ENCODE data around the gene SRP68. TPM values are rescaled to one million over a fixed set of nuclear protein-coding genes. Genes with fewer than 3 reads are reported as not detected.

The SRP68 gene
- total and polyA plus RNA-seq, 4 experiments from 2014 or later: 59.1 to 92.4 (median 85.7) TPM

- DNase-seq: no peak
- no peak overlapping the region for H3K27ac Mint-ChIP-seq
- peaks cover 7 to 14% (median 9%) of the 10 kb centered on the region in 4 donors for H3K4me1 Mint-ChIP-seq
- CTCF ChIA-PET (ENCODE audit: partially characterized antibody): interaction anchor here (1.3 kb wide), 1 partner anchor 11 kb away, joined by 5 read pairs; no protein-coding TSS in a partner anchor
- no peaks in the 10 kb centered on the region for H3K27me3 ChIP-seq (ENCODE audit: insufficient read depth, low read length)
- H3K4me3 Mint-ChIP-seq: no peak overlapping the region
- no peak overlapping the region for H3K4me3 ChIP-seq (ENCODE audit: low read length in 2 of 2)
- H3K36me3 Mint-ChIP-seq: no peaks in the 10 kb centered on the region
- H3K27me3 Mint-ChIP-seq: no peaks in the 10 kb centered on the region
- POLR2A ChIA-PET (ENCODE audit: partially characterized antibody): no interaction called here
- no peaks in the 10 kb centered on the region for H3K9me3 ChIP-seq (ENCODE audit: control insufficient read depth in 1 of 2, low read length in 2 of 2)
- intact Hi-C loops (cut with micrococcal nuclease): no loop called here
- H3K4me1 ChIP-seq (ENCODE audit: insufficient read depth, low read length): peaks cover 12% of the 10 kb centered on the region
- H3K27ac ChIP-seq (ENCODE audit: low read depth, low read length): no peak overlapping the region
- H3K36me3 ChIP-seq (ENCODE audit: insufficient read depth, low read length): no peaks in the 10 kb centered on the region
- H3K9me3 Mint-ChIP-seq: no peaks in the 10 kb centered on the region
These were observed 47.0 kb downstream of the SRP68 start for GRCh38 chr17:76025294-76025693.

- H3K4me3 Mint-ChIP-seq: no peak overlapping the region
- Histone ChIP-seq H3K36me3 (ENCODE audit: insufficient read depth, low read length) (no peaks in the 10 kb centered on the region), H3K27me3 (ENCODE audit: insufficient read depth, low read length) (no peaks in the 10 kb centered on the region), H3K4me3 (ENCODE audit: low read length in 2 of 2) (no peak overlapping the region), H3K4me1 (ENCODE audit: insufficient read depth, low read length) (peaks cover 3% of the 10 kb centered on the region), H3K9me3 (ENCODE audit: control insufficient read depth in 1 of 2, low read length in 2 of 2) (no peaks in the 10 kb centered on the region), H3K27ac (ENCODE audit: low read depth, low read length) (no peak overlapping the region)
- H3K4me1 Mint-ChIP-seq: peaks cover under 1 to 6% (median 3%) of the 10 kb centered on the region in 4 donors
- H3K9me3 Mint-ChIP-seq: no peaks in the 10 kb centered on the region
- intact Hi-C loops (cut with micrococcal nuclease): no loop called here
- ChIA-PET POLR2A (ENCODE audit: partially characterized antibody) (no interaction called here), CTCF (ENCODE audit: partially characterized antibody) (interaction anchor here (2.4 kb wide), 1 partner anchor 10 kb away, joined by 12 read pairs; no protein-coding TSS in a partner anchor)
- no peaks in the 10 kb centered on the region for H3K27me3 Mint-ChIP-seq
- no peak for DNase-seq
- H3K27ac Mint-ChIP-seq: no peak overlapping the region
- H3K36me3 Mint-ChIP-seq: no peaks in the 10 kb centered on the region
These were observed 48.0 kb downstream of the SRP68 start for GRCh38 chr17:76024353-76024752.

GRCh38 chr17:76023900-76024237 is 48.4 kb downstream of the SRP68 start:
- Mint-ChIP-seq H3K4me1 (peaks cover 0 to 1% (median 0%) of the 10 kb centered on the region in 4 donors), H3K4me3 (no peak overlapping the region), H3K9me3 (no peaks in the 10 kb centered on the region), H3K27me3 (no peaks in the 10 kb centered on the region), H3K27ac (no peak overlapping the region), H3K36me3 (no peaks in the 10 kb centered on the region)
- intact Hi-C loops (cut with micrococcal nuclease): no loop called here
- H3K9me3 ChIP-seq (ENCODE audit: control insufficient read depth in 1 of 2, low read length in 2 of 2): no peaks in the 10 kb centered on the region
- no peak for DNase-seq
- H3K27me3 ChIP-seq (ENCODE audit: insufficient read depth, low read length): no peaks in the 10 kb centered on the region
- ChIA-PET CTCF (ENCODE audit: partially characterized antibody) (interaction anchor here (2.4 kb wide), 1 partner anchor 9 kb away, joined by 12 read pairs; no protein-coding TSS in a partner anchor), POLR2A (ENCODE audit: partially characterized antibody) (no interaction called here)
- H3K27ac ChIP-seq (ENCODE audit: low read depth, low read length): no peak overlapping the region
- H3K4me1 ChIP-seq (ENCODE audit: insufficient read depth, low read length): no peaks in the 10 kb centered on the region
- no peak overlapping the region for H3K4me3 ChIP-seq (ENCODE audit: low read length in 2 of 2)
- no peaks in the 10 kb centered on the region for H3K36me3 ChIP-seq (ENCODE audit: insufficient read depth, low read length)

- H3K27me3 ChIP-seq (ENCODE audit: insufficient read depth, low read length): no peaks in the 10 kb centered on the region
- POLR2A ChIA-PET (ENCODE audit: partially characterized antibody): no interaction called here
- no peaks in the 10 kb centered on the region for H3K27me3 Mint-ChIP-seq
- intact Hi-C loops (cut with micrococcal nuclease): no loop called here
- no peaks in the 10 kb centered on the region for H3K36me3 ChIP-seq (ENCODE audit: insufficient read depth, low read length)
- no peaks in the 10 kb centered on the region for H3K9me3 ChIP-seq (ENCODE audit: control insufficient read depth in 1 of 2, low read length in 2 of 2)
- no peak overlapping the region for H3K27ac Mint-ChIP-seq
- H3K9me3 Mint-ChIP-seq: no peaks in the 10 kb centered on the region
- H3K27ac ChIP-seq (ENCODE audit: low read depth, low read length): no peak overlapping the region
- H3K4me3 Mint-ChIP-seq: peak overlapping the region in 1 of 8 donors; percentile 58
- no peaks in the 10 kb centered on the region for H3K4me1 Mint-ChIP-seq
- H3K4me3 ChIP-seq (ENCODE audit: low read length in 2 of 2): no peak overlapping the region
- no peaks in the 10 kb centered on the region for H3K36me3 Mint-ChIP-seq
- no peaks in the 10 kb centered on the region for H3K4me1 ChIP-seq (ENCODE audit: insufficient read depth, low read length)
- CTCF ChIA-PET (ENCODE audit: partially characterized antibody): interaction anchor here (2.4 kb wide), 1 partner anchor 9 kb away, joined by 12 read pairs; no protein-coding TSS in a partner anchor
- no peak for DNase-seq
These were observed 49.1 kb downstream of the SRP68 start for GRCh38 chr17:76022973-76023899.

GRCh38 chr17:76022285-76022684 is 50.0 kb downstream of the SRP68 start:
- no peaks in the 10 kb centered on the region for H3K4me1 Mint-ChIP-seq
- Histone ChIP-seq H3K36me3 (ENCODE audit: insufficient read depth, low read length) (no peaks in the 10 kb centered on the region), H3K27me3 (ENCODE audit: insufficient read depth, low read length) (no peaks in the 10 kb centered on the region), H3K4me1 (ENCODE audit: insufficient read depth, low read length) (no peaks in the 10 kb centered on the region), H3K27ac (ENCODE audit: low read depth, low read length) (no peak overlapping the region), H3K4me3 (ENCODE audit: low read length in 2 of 2) (no peak overlapping the region), H3K9me3 (ENCODE audit: control insufficient read depth in 1 of 2, low read length in 2 of 2) (no peaks in the 10 kb centered on the region)
- no peaks in the 10 kb centered on the region for H3K36me3 Mint-ChIP-seq
- no peak overlapping the region for H3K27ac Mint-ChIP-seq
- intact Hi-C loops (cut with micrococcal nuclease): no loop called here
- no peak for DNase-seq
- H3K9me3 Mint-ChIP-seq: no peaks in the 10 kb centered on the region
- H3K27me3 Mint-ChIP-seq: no peaks in the 10 kb centered on the region
- H3K4me3 Mint-ChIP-seq: no peak overlapping the region
- ChIA-PET POLR2A (ENCODE audit: partially characterized antibody) (no interaction called here), CTCF (ENCODE audit: partially characterized antibody) (interaction anchor here (2.4 kb wide), 1 partner anchor 8 kb away, joined by 12 read pairs; no protein-coding TSS in a partner anchor)

- intact Hi-C loops (cut with micrococcal nuclease): no loop called here
- H3K9me3 ChIP-seq (ENCODE audit: control insufficient read depth in 1 of 2, low read length in 2 of 2): no peaks in the 10 kb centered on the region
- no peaks in the 10 kb centered on the region for H3K36me3 Mint-ChIP-seq
- H3K27me3 ChIP-seq (ENCODE audit: insufficient read depth, low read length): no peaks in the 10 kb centered on the region
- POLR2A ChIA-PET (ENCODE audit: partially characterized antibody): interaction anchor here (0.9 kb wide), 1 partner anchor 53 kb away, joined by 3 read pairs; the partner anchor contains the start of gene SRP68
- no peaks in the 10 kb centered on the region for H3K9me3 Mint-ChIP-seq
- no peak overlapping the region for H3K4me3 ChIP-seq (ENCODE audit: low read length in 2 of 2)
- CTCF ChIA-PET (ENCODE audit: partially characterized antibody): interaction anchor here (0.9 to 3.6 kb wide), 9 partner anchors 10 to 379 kb away, joined by 3 to 21 read pairs (median 5); partner anchors contain the start of gene MRPL38
- no peak overlapping the region for H3K4me3 Mint-ChIP-seq
- no peaks in the 10 kb centered on the region for H3K27me3 Mint-ChIP-seq
- H3K27ac ChIP-seq (ENCODE audit: low read depth, low read length): no peak overlapping the region
- H3K4me1 Mint-ChIP-seq: no peaks in the 10 kb centered on the region
- no peaks in the 10 kb centered on the region for H3K4me1 ChIP-seq (ENCODE audit: insufficient read depth, low read length)
- no peaks in the 10 kb centered on the region for H3K36me3 ChIP-seq (ENCODE audit: insufficient read depth, low read length)
- H3K27ac Mint-ChIP-seq: peak overlapping the region in 4 of 7 donors; percentile 9 to 75 (median 42)
- DNase-seq: no peak
These were observed 52.4 kb downstream of the SRP68 start for GRCh38 chr17:76019833-76020467.

GRCh38 chr17:76018801-76019200 is 53.5 kb downstream of the SRP68 start:
- ChIA-PET POLR2A (ENCODE audit: partially characterized antibody) (interaction anchor here (1.5 kb wide), 1 partner anchor 11 kb away, joined by 3 read pairs; no protein-coding TSS in a partner anchor), CTCF (ENCODE audit: partially characterized antibody) (interaction anchor here (1.0 to 3.6 kb wide), 7 partner anchors 9 to 380 kb away, joined by 3 to 21 read pairs (median 5); partner anchors contain the start of gene MRPL38)
- H3K36me3 ChIP-seq (ENCODE audit: insufficient read depth, low read length): no peaks in the 10 kb centered on the region
- Mint-ChIP-seq H3K4me3 (no peak overlapping the region), H3K4me1 (peaks cover 2 to 7% (median 6%) of the 10 kb centered on the region in 4 donors), H3K36me3 (no peaks in the 10 kb centered on the region), H3K27ac (peak overlapping the region in 1 of 7 donors; percentile 82), H3K27me3 (no peaks in the 10 kb centered on the region), H3K9me3 (no peaks in the 10 kb centered on the region)
- no peak overlapping the region for H3K4me3 ChIP-seq (ENCODE audit: low read length in 2 of 2)
- peaks cover 7% of the 10 kb centered on the region for H3K4me1 ChIP-seq (ENCODE audit: insufficient read depth, low read length)
- H3K9me3 ChIP-seq (ENCODE audit: control insufficient read depth in 1 of 2, low read length in 2 of 2): no peaks in the 10 kb centered on the region
- intact Hi-C loops (cut with micrococcal nuclease): no loop called here
- H3K27me3 ChIP-seq (ENCODE audit: insufficient read depth, low read length): no peaks in the 10 kb centered on the region
- H3K27ac ChIP-seq (ENCODE audit: low read depth, low read length): no peak overlapping the region
- no peak for DNase-seq

Data from CD4-positive, alpha-beta memory T cell (primary cell).